HL-60 (cell line): ENCODE data around the gene EXOSC9.
"Not testable (repeated sequence)": the region's sequence is repeated elsewhere in the genome, so short reads cannot be mapped to it uniquely, and the experiment has no call there.

Experiments
- DNase-seq, 2 experiments: peaks; one replicate each; pipeline ENCODE4 v3.0.0-alpha.2; 2010 to 2020; ENCODE audit warnings: low read depth in 1 of 2, low spot score in 1 of 2
- H3K27ac ChIP-seq: fragments of 250-450 bp; sonication (Bioruptor Pico); replicated peaks from 2 replicates; pipeline ENCODE4 v1.5.1; 2020; ENCODE audit warnings: mild to moderate bottlenecking, moderate library complexity
- H3K27me3 ChIP-seq: fragments of 250-450 bp; sonication (Bioruptor Pico); 2 replicates; pipeline ENCODE4 v1.5.1; 2021; ENCODE audit warnings: mild to moderate bottlenecking, moderate library complexity; ENCODE audit not compliant: insufficient read depth, poor library complexity, severe bottlenecking
- H3K4me3 ChIP-seq: replicated peaks from 2 replicates; pipeline ENCODE4 v1.5.1; 2011; ENCODE audit warnings: mild to moderate bottlenecking, control low read depth, low read length; ENCODE audit not compliant: insufficient read depth
- GABPA ChIP-seq: IDR thresholded peaks from 2 replicates; pipeline ENCODE4 v1.6.1; 2012; ENCODE audit warnings: low read depth
- POLR2AphosphoS5 ChIP-seq: IDR thresholded peaks from 2 replicates; pipeline ENCODE4 v1.6.1; 2012; ENCODE audit warnings: low read depth
- SPI1 ChIP-seq: IDR thresholded peaks from 2 replicates; pipeline ENCODE4 v1.6.1; 2012; ENCODE audit warnings: low read depth, mild to moderate bottlenecking, borderline replicate concordance
- long read RNA-seq: library from polyadenylated mRNA; unstranded; transcript quantifications from one replicate; pipeline ENCODE4 v2.0.0, GENCODE V29; 2020
- TF ChIP-seq, protein P1 (sequence below): IDR thresholded peaks from one replicate; pipeline ENCODE4 v1.5.1; 2011; ENCODE audit warnings: low read length, control low read depth, inconsistent platforms; ENCODE audit not compliant: insufficient read depth
- TF ChIP-seq, protein P2 (sequence below): IDR thresholded peaks from 2 replicates; pipeline ENCODE4 v1.6.1; 2012; ENCODE audit warnings: low read depth; ENCODE audit not compliant: insufficient replicate concordance

The EXOSC9 gene, protein sequence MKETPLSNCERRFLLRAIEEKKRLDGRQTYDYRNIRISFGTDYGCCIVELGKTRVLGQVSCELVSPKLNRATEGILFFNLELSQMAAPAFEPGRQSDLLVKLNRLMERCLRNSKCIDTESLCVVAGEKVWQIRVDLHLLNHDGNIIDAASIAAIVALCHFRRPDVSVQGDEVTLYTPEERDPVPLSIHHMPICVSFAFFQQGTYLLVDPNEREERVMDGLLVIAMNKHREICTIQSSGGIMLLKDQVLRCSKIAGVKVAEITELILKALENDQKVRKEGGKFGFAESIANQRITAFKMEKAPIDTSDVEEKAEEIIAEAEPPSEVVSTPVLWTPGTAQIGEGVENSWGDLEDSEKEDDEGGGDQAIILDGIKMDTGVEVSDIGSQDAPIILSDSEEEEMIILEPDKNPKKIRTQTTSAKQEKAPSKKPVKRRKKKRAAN
- long read RNA-seq, transcript EXOSC9-201 (12 exons, 1,481 nt) = major isoform, 131 of 166 reads
- long read RNA-seq, partial matches to known transcripts = 20 of 166 reads
- long read RNA-seq, other reads (novel, unspliced or antisense) = 9 of 166 reads

DNA sequence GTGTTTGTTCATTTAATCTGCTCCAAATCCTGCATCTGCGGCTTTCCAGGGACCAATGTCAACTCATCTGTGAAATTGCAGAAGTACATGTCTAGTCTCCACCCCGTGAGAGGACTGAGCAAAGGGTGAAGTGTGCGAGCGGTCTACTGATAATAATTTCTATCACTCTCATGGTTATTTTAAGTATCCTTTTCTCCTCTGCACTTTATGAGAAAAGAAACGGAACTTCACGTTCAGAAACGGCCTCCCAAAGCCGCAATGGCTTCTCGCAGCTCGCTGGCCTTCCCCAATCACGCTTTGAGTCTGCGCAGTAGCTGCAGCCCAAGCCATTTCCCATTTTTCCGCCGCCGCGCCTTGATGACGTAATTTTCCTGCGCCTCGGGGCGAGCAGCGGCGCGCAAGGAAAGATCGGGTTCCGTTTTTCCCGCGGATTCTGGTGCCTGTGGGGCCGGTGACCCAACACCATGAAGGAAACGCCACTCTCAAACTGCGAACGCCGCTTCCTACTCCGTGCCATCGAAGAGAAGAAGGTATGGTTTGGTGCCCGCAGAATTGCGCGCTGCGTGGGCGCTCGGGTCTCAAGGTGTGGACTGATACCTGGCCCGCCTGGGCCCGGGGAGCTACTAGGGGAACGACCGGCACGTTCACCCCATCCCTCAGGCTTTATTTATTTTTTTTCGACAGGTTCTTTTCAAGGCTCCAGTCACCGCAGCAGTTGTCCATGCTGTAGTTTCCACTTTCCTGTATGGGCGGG, at the start of gene EXOSC9:
EXOSC9 (plus strand) TSS at position 363 of the 754 bp plus-strand sequence; CDS start at position 465, 102 bp downstream.
- peaks cover 2% of the 10 kb centered on the region for H3K27me3 ChIP-seq
- H3K27ac ChIP-seq = peak within 1 kb of the TSS; percentile 90
- TF ChIP-seq SPI1 = peak; percentile 94
- TF ChIP-seq GABPA = no peak; the same call in 1 of the 2 replicates
- TF ChIP-seq, protein P1, sequence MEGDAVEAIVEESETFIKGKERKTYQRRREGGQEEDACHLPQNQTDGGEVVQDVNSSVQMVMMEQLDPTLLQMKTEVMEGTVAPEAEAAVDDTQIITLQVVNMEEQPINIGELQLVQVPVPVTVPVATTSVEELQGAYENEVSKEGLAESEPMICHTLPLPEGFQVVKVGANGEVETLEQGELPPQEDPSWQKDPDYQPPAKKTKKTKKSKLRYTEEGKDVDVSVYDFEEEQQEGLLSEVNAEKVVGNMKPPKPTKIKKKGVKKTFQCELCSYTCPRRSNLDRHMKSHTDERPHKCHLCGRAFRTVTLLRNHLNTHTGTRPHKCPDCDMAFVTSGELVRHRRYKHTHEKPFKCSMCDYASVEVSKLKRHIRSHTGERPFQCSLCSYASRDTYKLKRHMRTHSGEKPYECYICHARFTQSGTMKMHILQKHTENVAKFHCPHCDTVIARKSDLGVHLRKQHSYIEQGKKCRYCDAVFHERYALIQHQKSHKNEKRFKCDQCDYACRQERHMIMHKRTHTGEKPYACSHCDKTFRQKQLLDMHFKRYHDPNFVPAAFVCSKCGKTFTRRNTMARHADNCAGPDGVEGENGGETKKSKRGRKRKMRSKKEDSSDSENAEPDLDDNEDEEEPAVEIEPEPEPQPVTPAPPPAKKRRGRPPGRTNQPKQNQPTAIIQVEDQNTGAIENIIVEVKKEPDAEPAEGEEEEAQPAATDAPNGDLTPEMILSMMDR = no peak
- TF ChIP-seq, protein P2, sequence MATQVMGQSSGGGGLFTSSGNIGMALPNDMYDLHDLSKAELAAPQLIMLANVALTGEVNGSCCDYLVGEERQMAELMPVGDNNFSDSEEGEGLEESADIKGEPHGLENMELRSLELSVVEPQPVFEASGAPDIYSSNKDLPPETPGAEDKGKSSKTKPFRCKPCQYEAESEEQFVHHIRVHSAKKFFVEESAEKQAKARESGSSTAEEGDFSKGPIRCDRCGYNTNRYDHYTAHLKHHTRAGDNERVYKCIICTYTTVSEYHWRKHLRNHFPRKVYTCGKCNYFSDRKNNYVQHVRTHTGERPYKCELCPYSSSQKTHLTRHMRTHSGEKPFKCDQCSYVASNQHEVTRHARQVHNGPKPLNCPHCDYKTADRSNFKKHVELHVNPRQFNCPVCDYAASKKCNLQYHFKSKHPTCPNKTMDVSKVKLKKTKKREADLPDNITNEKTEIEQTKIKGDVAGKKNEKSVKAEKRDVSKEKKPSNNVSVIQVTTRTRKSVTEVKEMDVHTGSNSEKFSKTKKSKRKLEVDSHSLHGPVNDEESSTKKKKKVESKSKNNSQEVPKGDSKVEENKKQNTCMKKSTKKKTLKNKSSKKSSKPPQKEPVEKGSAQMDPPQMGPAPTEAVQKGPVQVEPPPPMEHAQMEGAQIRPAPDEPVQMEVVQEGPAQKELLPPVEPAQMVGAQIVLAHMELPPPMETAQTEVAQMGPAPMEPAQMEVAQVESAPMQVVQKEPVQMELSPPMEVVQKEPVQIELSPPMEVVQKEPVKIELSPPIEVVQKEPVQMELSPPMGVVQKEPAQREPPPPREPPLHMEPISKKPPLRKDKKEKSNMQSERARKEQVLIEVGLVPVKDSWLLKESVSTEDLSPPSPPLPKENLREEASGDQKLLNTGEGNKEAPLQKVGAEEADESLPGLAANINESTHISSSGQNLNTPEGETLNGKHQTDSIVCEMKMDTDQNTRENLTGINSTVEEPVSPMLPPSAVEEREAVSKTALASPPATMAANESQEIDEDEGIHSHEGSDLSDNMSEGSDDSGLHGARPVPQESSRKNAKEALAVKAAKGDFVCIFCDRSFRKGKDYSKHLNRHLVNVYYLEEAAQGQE = no peak
- TF ChIP-seq POLR2AphosphoS5 = peak; percentile 96
- peak; percentile 92 to 93 for DNase-seq
- H3K4me3 ChIP-seq = peak within 1 kb of the TSS; percentile 86

DNA sequence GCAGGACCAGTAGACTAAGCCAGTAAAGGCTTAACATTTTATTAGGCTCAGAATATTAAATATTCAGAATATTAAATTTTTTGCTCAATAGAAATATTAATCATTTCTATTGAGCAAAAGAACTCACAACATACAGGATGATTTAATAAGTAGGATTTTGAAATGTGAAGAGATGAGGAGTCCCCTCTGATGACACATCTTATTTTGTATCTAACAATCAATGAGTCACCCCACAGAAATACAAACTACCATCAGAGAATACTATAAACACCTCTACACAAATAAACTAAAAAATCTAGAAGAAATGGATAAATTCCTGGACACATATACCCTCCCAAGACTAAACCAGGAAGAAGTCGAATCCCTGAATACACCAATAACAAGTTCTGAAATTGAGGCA, 49.0 kb upstream of the EXOSC9 start:
- not testable (repeated sequence) for H3K27me3 ChIP-seq, H3K27ac ChIP-seq, DNase-seq, H3K4me3 ChIP-seq

DNA sequence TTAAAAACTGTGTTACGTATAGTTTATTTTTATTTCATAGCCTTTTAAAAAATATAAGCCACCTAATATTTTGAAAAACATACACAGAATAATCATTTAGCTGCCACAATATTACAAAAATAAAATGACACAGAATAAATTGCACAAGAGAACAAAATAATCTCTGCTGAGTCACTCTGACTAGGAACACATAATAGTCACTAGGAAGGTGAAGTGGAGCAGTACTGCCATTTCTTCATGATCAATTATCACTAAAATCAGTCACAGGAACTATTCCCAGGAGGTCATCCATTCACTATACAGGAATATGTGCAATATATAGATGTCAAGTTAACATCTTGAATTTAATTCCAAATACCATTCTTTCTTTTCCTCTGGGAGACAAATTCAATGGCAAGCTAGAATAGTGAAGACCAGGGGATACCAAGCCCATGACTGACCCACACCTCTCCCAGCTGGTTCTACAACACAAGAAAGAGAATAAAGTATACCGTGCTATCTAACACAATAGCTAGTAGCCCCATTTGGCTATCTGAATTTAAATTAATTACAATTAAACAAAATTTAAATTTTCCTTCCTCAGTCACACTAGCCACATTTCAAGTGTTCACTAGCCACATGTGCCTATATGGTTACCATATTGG, 42.1 kb upstream of the EXOSC9 start:
- peaks cover 8% of the 10 kb centered on the region for H3K27me3 ChIP-seq
- TF ChIP-seq POLR2AphosphoS5 = no peak
- TF ChIP-seq SPI1 = no peak
- TF ChIP-seq, protein P2 = no peak
- TF ChIP-seq, protein P1 = no peak
- no peak for TF ChIP-seq GABPA
- no peak for DNase-seq
- no peak overlapping the region for H3K4me3 ChIP-seq
- no peak overlapping the region for H3K27ac ChIP-seq
